Endothelial cell of umbilical vein (primary cell): ENCODE results near the gene BPIFA1. TPM values are rescaled to one million over a fixed set of nuclear protein-coding genes. Genes with fewer than 3 reads are reported as not detected.

Source experiments
- BruUV-seq: library from RNA; stranded (reverse); fragments of 400-500 nt; replicated peaks from 2 replicates; lab custom pipeline; 2021; lab: Mats Ljungman, UMichigan
- CTCF ChIA-PET: fragments of 300-600, 350-600 bp; sonication (Branson Sonifier 250); formaldehyde crosslinking; loops from one replicate; lab custom pipeline; 2021; ENCODE audit warnings: antibody characterized with exemption, inconsistent platforms; lab: Charles Lee
- POLR2A ChIA-PET: fragments of 300-600, 350-600 bp; sonication (Branson Sonifier 250); formaldehyde crosslinking; loops from one replicate; lab custom pipeline; 2021; ENCODE audit warnings: antibody characterized with exemption, inconsistent platforms; lab: Charles Lee
- DNase-seq: peaks from one replicate; pipeline ENCODE4 v3.0.0-alpha.2; 2011; ENCODE audit warnings: low read depth, low spot score
- FAIRE-seq: peaks from 2 replicates; lab custom pipeline; 2011; peaks lifted over from hg19 to GRCh38; lab: Jason Lieb, UNC
- H2AFZ ChIP-seq: 2 replicates; pipeline ENCODE4 v1.6.0; 2012; ENCODE audit warnings: low read depth, low read length, control low read depth, inconsistent platforms
- H3K27ac ChIP-seq: 2 replicates; pipeline ENCODE4 v1.5.1; 2011; ENCODE audit warnings: low read depth, mild to moderate bottlenecking, control low read depth, low read length, moderate library complexity; ENCODE audit not compliant: insufficient read depth
- H3K27me3 ChIP-seq, 2 experiments: 2 replicates each; pipeline versions ENCODE4 v1.6.0 to v1.6.1; 2011; ENCODE audit warnings: low read length in 2 of 2, mixed read lengths in 1 of 2; ENCODE audit not compliant: control insufficient read depth in 2 of 2, insufficient read depth in 2 of 2
- H3K36me3 ChIP-seq, 2 experiments: 2 replicates in 1 of 2; 3 replicates in 1 of 2; pipeline ENCODE4 v1.5.1; 2011; ENCODE audit warnings: low read length in 2 of 2, mild to moderate bottlenecking in 1 of 2, moderate library complexity in 1 of 2; ENCODE audit not compliant: control insufficient read depth in 2 of 2, insufficient read depth in 2 of 2; ENCODE audit errors: extremely low read depth in 1 of 2
- H3K4me1 ChIP-seq: 3 replicates; pipeline ENCODE4 v1.5.1; 2011; ENCODE audit warnings: mild to moderate bottlenecking, low read length; ENCODE audit not compliant: control insufficient read depth, insufficient read depth; ENCODE audit errors: extremely low read depth
- H3K4me2 ChIP-seq: 2 replicates; pipeline ENCODE4 v1.6.1; 2011; ENCODE audit warnings: low read length, control low read depth, mixed read lengths; ENCODE audit not compliant: insufficient read depth
- H3K4me3 ChIP-seq, 3 experiments: fragments of 200-600 bp in 1 of 3; sonication (generic), shearing (Covaris generic) in 1 of 3; replicated peaks in 1 of 3; 2 replicates each; pipeline ENCODE4 v1.5.1; 2011 to 2016; ENCODE audit warnings: control low read depth in 3 of 3, low read length in 3 of 3, mild to moderate bottlenecking in 2 of 3, inconsistent platforms in 1 of 3, low read depth in 1 of 3, moderate library complexity in 1 of 3; ENCODE audit not compliant: insufficient read depth in 1 of 3
- H3K79me2 ChIP-seq: 2 replicates; pipeline ENCODE4 v1.6.0; 2012; ENCODE audit warnings: low read length, inconsistent platforms; ENCODE audit not compliant: control insufficient read depth, insufficient read depth
- H3K9ac ChIP-seq: replicated peaks from 2 replicates; pipeline ENCODE3; 2011; ENCODE audit warnings: low read length, control low read depth; ENCODE audit not compliant: insufficient read depth; ENCODE audit errors: extremely low read depth
- H3K9me1 ChIP-seq: replicated peaks from 3 replicates; pipeline ENCODE4 v1.6.0; 2011; ENCODE audit warnings: mild to moderate bottlenecking, low read length; ENCODE audit not compliant: control insufficient read depth, insufficient read depth; ENCODE audit errors: extremely low read depth
- H3K9me3 ChIP-seq: replicated peaks from 2 replicates; pipeline ENCODE4 v1.5.1; 2012; ENCODE audit warnings: low read length, inconsistent platforms; ENCODE audit not compliant: control insufficient read depth, insufficient read depth
- H4K20me1 ChIP-seq: replicated peaks from 2 replicates; pipeline ENCODE3; 2011; ENCODE audit warnings: mild to moderate bottlenecking, low read length; ENCODE audit not compliant: control insufficient read depth, insufficient read depth; ENCODE audit errors: extremely low read depth
- MYC ChIP-seq: IDR thresholded peaks from one replicate; pipeline ENCODE4 v1.6.1; 2011; ENCODE audit warnings: mild to moderate bottlenecking, low read depth, low read length
- POLR2A ChIP-seq: IDR thresholded peaks from 2 replicates; pipeline ENCODE4 v1.6.1; 2012; ENCODE audit warnings: low read depth, mild to moderate bottlenecking, control low read depth, low read length
- dilution Hi-C: fragments of 300-500 bp; cut with MboI; formaldehyde crosslinking; loops from one replicate; pipeline ENCODE4 v1.15.0; 2019; ENCODE audit warnings: low sequenced_read_pairs; ENCODE audit not compliant: extremely low pct_ligation_motif_present
- intact Hi-C: fragments of 100-400 bp; cut with micrococcal nuclease; formaldehyde crosslinking; loops from one replicate; pipeline ENCODE4 v1.10.0; 2022
- polyA plus RNA-seq, 4 experiments: library from polyadenylated mRNA; depleted of rRNA in 3 of 4; stranded (reverse) in 3 of 4; unstranded in 1 of 4; fragments of >200 nt; gene quantifications; 2 replicates each; pipeline versions ENCODE4 v1.2.1 to v1.2.3, GENCODE V29; 2011 to 2012; ENCODE audit warnings: missing spikeins in 1 of 4
- total RNA-seq: library from RNA; stranded (reverse); gene quantifications from 2 replicates; pipeline ENCODE4 v1.2.3, GENCODE V29; 2021
- TF ChIP-seq, protein P1 (sequence below): IDR thresholded peaks from 2 replicates; pipeline ENCODE4 v1.6.1; 2011; ENCODE audit not compliant: insufficient read depth, insufficient read length
- TF ChIP-seq, protein P2 (sequence below), 2 donors: IDR thresholded peaks; 1 replicate in 1 of 2; 2 replicates in 1 of 2; pipeline ENCODE4 v1.5.1; 2011; ENCODE audit warnings: low read length in 2 of 2, mild to moderate bottlenecking in 2 of 2, moderate library complexity in 2 of 2, control low read depth in 1 of 2, inconsistent platforms in 1 of 2, low read depth in 1 of 2; ENCODE audit not compliant: insufficient read depth in 1 of 2; ENCODE audit errors: extremely low read depth in 1 of 2

The BPIFA1 gene
- total and polyA plus RNA-seq, 2 donors (not counting 3 experiments of a cell fraction or from before 2014, with no cell fraction given): not detected

DNA sequence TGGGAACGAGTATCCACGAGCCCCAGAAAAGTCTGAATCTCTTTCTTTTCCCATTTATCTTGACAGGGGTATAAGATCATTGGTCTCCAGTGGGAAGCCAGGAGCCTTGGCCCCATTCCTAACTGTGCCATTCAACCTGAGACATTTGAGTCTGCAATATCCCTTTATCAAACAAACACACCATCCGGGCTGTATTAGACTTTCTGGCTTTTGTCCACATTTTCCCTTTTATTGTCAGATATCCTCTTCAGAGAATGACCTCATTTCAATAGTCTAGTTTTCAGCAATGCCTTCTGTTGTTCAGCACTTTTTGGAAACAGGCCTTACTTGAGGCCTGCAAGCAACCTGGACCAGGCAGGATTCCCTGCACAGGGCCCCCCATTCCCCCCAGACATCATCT lies 15.7 kb downstream of the BPIFA1 start:
- H3K4me2 ChIP-seq: no peak overlapping the region
- no peak overlapping the region for H3K9ac ChIP-seq
- no peaks in the 10 kb centered on the region for H3K9me3 ChIP-seq

DNA sequence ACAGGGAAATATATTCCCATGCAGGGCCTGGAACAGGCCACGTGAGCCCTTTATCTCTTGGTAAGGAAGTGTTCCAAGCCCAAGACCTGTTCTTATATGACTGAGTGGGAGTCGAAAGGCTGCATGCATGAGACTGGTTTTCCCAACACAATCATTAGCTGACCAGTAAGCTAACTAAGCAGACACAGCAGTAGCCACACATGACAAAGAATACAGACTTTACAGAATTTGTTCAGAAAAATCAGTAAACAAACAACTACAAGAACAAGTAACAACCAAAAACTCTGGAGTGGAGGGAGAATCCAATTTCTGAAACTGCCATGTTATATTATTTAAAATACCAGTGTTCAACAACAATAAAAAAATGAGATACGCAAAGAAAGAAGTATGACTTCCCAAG lies 16.7 kb downstream of the BPIFA1 start:
- no peaks in the 10 kb centered on the region for H3K4me1 ChIP-seq
- no peak overlapping the region for H2AFZ ChIP-seq
- dilution Hi-C loops: no loop called here
- ChIA-PET CTCF (interaction anchor here (1.2 kb wide), 1 partner anchor 13 kb away, joined by 3 read pairs; no protein-coding TSS in a partner anchor), POLR2A (no interaction called here)
- no peak overlapping the region for H3K4me2 ChIP-seq
- no peaks in the 10 kb centered on the region for H3K79me2 ChIP-seq
- DNase-seq: no peak
- no peak for FAIRE-seq
- no peaks in the 10 kb centered on the region for H3K36me3 ChIP-seq
- H3K4me3 ChIP-seq: no peak overlapping the region
- intact Hi-C loops: no loop called here
- no peak overlapping the region for H3K27ac ChIP-seq
- no peaks in the 10 kb centered on the region for H4K20me1 ChIP-seq
- no peaks in the 10 kb centered on the region for H3K9me1 ChIP-seq
- H3K9me3 ChIP-seq: no peaks in the 10 kb centered on the region
- BruUV-seq: no TSS peak
- H3K9ac ChIP-seq: no peak overlapping the region
- TF ChIP-seq, protein P1, sequence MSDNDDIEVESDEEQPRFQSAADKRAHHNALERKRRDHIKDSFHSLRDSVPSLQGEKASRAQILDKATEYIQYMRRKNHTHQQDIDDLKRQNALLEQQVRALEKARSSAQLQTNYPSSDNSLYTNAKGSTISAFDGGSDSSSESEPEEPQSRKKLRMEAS: no peak
- TF ChIP-seq, protein P2, sequence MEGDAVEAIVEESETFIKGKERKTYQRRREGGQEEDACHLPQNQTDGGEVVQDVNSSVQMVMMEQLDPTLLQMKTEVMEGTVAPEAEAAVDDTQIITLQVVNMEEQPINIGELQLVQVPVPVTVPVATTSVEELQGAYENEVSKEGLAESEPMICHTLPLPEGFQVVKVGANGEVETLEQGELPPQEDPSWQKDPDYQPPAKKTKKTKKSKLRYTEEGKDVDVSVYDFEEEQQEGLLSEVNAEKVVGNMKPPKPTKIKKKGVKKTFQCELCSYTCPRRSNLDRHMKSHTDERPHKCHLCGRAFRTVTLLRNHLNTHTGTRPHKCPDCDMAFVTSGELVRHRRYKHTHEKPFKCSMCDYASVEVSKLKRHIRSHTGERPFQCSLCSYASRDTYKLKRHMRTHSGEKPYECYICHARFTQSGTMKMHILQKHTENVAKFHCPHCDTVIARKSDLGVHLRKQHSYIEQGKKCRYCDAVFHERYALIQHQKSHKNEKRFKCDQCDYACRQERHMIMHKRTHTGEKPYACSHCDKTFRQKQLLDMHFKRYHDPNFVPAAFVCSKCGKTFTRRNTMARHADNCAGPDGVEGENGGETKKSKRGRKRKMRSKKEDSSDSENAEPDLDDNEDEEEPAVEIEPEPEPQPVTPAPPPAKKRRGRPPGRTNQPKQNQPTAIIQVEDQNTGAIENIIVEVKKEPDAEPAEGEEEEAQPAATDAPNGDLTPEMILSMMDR (IDR thresholded peaks at IDR 0.05; ENCODE audit: extremely low read depth in 1 of 2, insufficient read depth in 1 of 2, low read depth in 1 of 2, low read length in 2 of 2): no peak
- H3K27me3 ChIP-seq: peaks cover 0 to 2% of the 10 kb centered on the region in 2 experiments

More for the DNA sequence above, 15.7 kb downstream of the BPIFA1 start:
- no peak for FAIRE-seq
- Histone ChIP-seq H4K20me1 (no peaks in the 10 kb centered on the region), H3K79me2 (no peaks in the 10 kb centered on the region), H3K9me1 (no peaks in the 10 kb centered on the region), H3K27ac (no peak overlapping the region), H3K4me1 (no peaks in the 10 kb centered on the region), H2AFZ (no peak overlapping the region), H3K27me3 (peaks cover 0 to 2% of the 10 kb centered on the region in 2 experiments), H3K4me3 (no peak overlapping the region), H3K36me3 (no peaks in the 10 kb centered on the region)
- no peak for DNase-seq
- dilution Hi-C loops: no loop called here
- BruUV-seq: no TSS peak
- intact Hi-C loops: no loop called here
- TF ChIP-seq MYC: no peak
- TF ChIP-seq, protein P1: no peak
- no peak for TF ChIP-seq POLR2A
- TF ChIP-seq, protein P2 (IDR thresholded peaks at IDR 0.05; ENCODE audit: extremely low read depth in 1 of 2, insufficient read depth in 1 of 2, low read depth in 1 of 2, low read length in 2 of 2): no peak
- CTCF ChIA-PET: no interaction called here
- POLR2A ChIA-PET: no interaction called here
